Activated naive CD8-positive, alpha-beta T cell treated with anti-CD3 and anti-CD28 coated beads, Interleukin-2, amount 50 U/mL, for 24 hours (primary cell): ENCODE data around the gene LUZP1.
"Not testable (repeated sequence)": the region's sequence is repeated elsewhere in the genome, so short reads cannot be mapped to it uniquely, and the experiment has no call there.

Experiments
- ATAC-seq: fragments of 150-1000 bp; cut with Tn5 transposase; one replicate; pipeline ENCODE4 v1.10.0; 2021
- DNase-seq: peaks from one replicate; pipeline ENCODE4 v3.0.0; 2021
- H3K27ac Mint-ChIP-seq: one replicate; pipeline ENCODE4 v1.8.0; 2021; ENCODE audit warnings: mild to moderate bottlenecking, mixed read lengths
- H3K27me3 Mint-ChIP-seq: one replicate; pipeline ENCODE4 v1.8.0; 2021; ENCODE audit warnings: mixed read lengths
- H3K36me3 Mint-ChIP-seq: one replicate; pipeline ENCODE4 v1.8.0; 2021; ENCODE audit warnings: low read depth, mixed read lengths
- H3K4me1 Mint-ChIP-seq: one replicate; pipeline ENCODE4 v1.8.0; 2021; ENCODE audit warnings: mixed read lengths
- H3K4me3 Mint-ChIP-seq: one replicate; pipeline ENCODE4 v1.8.0; 2021; ENCODE audit warnings: mild to moderate bottlenecking, moderate library complexity, mixed read lengths
- H3K9me3 Mint-ChIP-seq: one replicate; pipeline ENCODE4 v1.8.0; 2021; ENCODE audit warnings: mixed read lengths

Gene LUZP1

GRCh38 chr1:23198373-23198772, 29.7 kb upstream of the LUZP1 start:
- DNase-seq (no peak), ATAC-seq (no peak)
- peaks cover 7% of the 10 kb centered on the region for H3K27me3 Mint-ChIP-seq
- H3K36me3 Mint-ChIP-seq, result no peaks in the 10 kb centered on the region
- H3K27ac Mint-ChIP-seq, result no peak overlapping the region
- H3K9me3 Mint-ChIP-seq, result no peaks in the 10 kb centered on the region
- no peaks in the 10 kb centered on the region for H3K4me1 Mint-ChIP-seq
- H3K4me3 Mint-ChIP-seq, result no peak overlapping the region

GRCh38 chr1:23196627-23197328, 28.1 kb upstream of the LUZP1 start:
- Mint-ChIP-seq H3K4me1 (no peaks in the 10 kb centered on the region), H3K4me3 (no peak overlapping the region), H3K36me3 (no peaks in the 10 kb centered on the region), H3K27ac (no peak overlapping the region), H3K27me3 (peaks cover 7% of the 10 kb centered on the region), H3K9me3 (no peaks in the 10 kb centered on the region)
- DNase-seq, result no peak
- no peak for ATAC-seq

GRCh38 chr1:23194119-23194984, 25.7 kb upstream of the LUZP1 start:
- Mint-ChIP-seq H3K4me1 (no peaks in the 10 kb centered on the region), H3K9me3 (no peaks in the 10 kb centered on the region), H3K27me3 (peaks cover 3% of the 10 kb centered on the region), H3K36me3 (no peaks in the 10 kb centered on the region), H3K27ac (no peak overlapping the region), H3K4me3 (no peak overlapping the region)
- no peak for ATAC-seq
- no peak for DNase-seq

DNA sequence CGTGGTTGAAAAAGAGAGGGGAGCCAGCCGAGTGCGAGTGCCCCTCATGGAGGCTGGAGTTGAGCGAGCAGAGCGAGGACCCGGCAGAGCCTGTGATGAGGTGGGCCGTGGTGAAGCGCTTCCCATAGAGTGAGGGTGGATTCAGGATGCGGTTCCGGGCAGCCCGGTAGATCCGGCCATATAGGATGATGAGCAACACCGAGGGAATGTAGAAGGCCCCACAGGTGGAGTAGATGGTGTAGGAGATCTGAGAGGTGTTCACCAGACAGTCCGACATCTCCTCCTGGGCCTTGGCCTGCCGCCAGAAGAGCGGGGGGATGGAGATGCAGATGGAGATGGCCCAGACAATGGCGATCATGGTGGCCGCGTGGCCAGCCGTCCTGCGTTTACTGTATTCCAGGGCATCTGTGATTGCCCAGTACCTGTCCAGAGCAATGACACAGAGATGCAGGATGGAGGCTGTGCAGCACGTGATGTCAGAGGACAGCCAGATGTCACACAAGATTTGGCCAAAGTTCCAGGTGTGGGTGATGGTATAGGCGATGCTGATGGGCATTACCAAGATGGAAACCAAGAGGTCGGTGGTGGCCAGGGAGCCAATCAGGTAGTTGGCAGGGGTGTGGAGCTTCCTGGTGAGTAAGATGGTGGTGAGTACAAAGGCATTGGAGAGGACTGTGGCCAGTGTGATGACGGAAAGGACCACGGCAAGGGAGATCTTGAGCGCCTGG, 24.9 kb upstream of the LUZP1 start:
- no peaks in the 10 kb centered on the region for H3K4me1 Mint-ChIP-seq
- no peaks in the 10 kb centered on the region for H3K36me3 Mint-ChIP-seq
- H3K9me3 Mint-ChIP-seq, result no peaks in the 10 kb centered on the region
- H3K4me3 Mint-ChIP-seq, result no peak overlapping the region
- H3K27ac Mint-ChIP-seq, result no peak overlapping the region
- peaks cover 3% of the 10 kb centered on the region for H3K27me3 Mint-ChIP-seq
- DNase-seq, result no peak
- ATAC-seq, result no peak

DNA sequence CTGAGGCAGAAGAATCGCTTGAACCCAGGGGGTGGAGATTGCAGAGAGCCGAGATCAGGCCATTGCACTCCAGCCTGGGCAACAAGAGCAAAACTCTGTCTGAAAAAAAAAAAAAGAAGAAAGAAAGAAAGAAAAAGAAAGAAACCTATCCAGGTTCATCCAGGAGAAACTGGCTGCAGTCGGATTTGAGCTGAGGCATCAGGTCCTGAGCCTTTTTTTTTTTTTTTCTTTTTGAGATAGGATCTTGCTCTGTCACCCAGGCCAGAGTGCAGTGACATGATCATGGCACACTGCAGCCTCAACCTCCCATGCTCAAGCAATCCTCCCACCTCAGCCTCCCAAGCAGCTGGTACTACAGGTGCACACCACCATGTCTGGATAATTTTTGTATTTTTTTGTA, 22.5 kb upstream of the LUZP1 start:
- no peaks in the 10 kb centered on the region for H3K4me1 Mint-ChIP-seq
- H3K27ac Mint-ChIP-seq, result no peak overlapping the region
- no peaks in the 10 kb centered on the region for H3K9me3 Mint-ChIP-seq
- no peak overlapping the region for H3K4me3 Mint-ChIP-seq
- no peaks in the 10 kb centered on the region for H3K36me3 Mint-ChIP-seq
- ATAC-seq (no peak), DNase-seq (no peak)
- peaks cover 3% of the 10 kb centered on the region for H3K27me3 Mint-ChIP-seq

DNA sequence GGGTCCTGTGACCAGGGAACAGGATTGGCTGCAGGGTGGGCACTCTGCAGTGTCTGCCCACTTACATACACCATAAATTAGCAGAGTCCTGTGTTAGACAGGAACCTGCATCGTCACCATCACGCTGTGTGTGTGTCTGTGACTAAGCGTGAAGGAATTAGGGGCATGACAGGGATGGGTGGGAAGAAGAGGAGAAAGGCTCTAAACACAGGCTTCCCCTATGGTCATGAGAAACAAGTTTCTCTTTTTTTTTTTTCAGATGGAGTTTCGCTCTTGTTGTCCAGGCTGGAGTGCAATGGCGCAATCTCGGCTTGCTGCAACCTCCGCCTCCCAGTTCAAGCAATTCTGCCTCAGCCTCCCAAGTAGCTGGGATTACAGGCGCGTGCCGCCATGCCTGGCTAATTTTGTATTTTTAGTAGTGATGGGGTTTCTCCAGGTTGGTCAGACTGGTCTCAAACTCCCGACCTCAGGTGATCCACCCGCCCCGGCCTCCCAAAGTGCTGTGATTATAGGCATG, 20.3 kb upstream of the LUZP1 start:
- not testable (repeated sequence) for ATAC-seq, H3K4me1 Mint-ChIP-seq, H3K9me3 Mint-ChIP-seq, H3K36me3 Mint-ChIP-seq, DNase-seq, H3K27ac Mint-ChIP-seq, H3K27me3 Mint-ChIP-seq, H3K4me3 Mint-ChIP-seq

- DNase-seq (no peak), ATAC-seq (no peak)
- Mint-ChIP-seq H3K27ac (no peak overlapping the region), H3K4me1 (peaks cover 3% of the 10 kb centered on the region), H3K36me3 (no peaks in the 10 kb centered on the region), H3K27me3 (peaks cover 2% of the 10 kb centered on the region), H3K4me3 (no peak overlapping the region), H3K9me3 (no peaks in the 10 kb centered on the region)
Measured at GRCh38 chr1:23188434-23188884, 19.8 kb upstream of the LUZP1 start.

DNA sequence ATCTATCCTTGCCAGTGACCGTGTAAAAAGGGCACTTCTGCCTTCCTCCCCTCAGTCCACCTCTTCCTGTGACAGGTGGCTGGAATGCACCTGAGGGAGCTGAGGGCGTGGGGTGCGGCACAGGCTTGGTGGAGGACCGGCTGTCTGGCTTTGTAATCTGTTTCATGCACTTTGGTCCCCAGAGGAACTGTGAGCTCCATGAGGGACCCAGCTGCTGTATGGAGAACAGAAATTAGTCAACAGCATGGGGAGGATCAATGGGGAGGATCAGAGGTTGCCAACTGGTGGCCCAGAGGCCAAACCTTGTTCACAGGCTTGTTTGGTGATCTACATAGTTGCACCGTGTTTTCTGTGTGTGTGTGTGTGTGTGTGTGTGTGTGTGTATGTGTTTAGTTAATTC, 19.0 kb upstream of the LUZP1 start:
- Mint-ChIP-seq H3K4me3 (no peak overlapping the region), H3K4me1 (peaks cover 3% of the 10 kb centered on the region), H3K9me3 (no peaks in the 10 kb centered on the region), H3K27ac (no peak overlapping the region), H3K27me3 (peaks cover 4% of the 10 kb centered on the region), H3K36me3 (no peaks in the 10 kb centered on the region)
- DNase-seq, result no peak
- no peak for ATAC-seq

DNA sequence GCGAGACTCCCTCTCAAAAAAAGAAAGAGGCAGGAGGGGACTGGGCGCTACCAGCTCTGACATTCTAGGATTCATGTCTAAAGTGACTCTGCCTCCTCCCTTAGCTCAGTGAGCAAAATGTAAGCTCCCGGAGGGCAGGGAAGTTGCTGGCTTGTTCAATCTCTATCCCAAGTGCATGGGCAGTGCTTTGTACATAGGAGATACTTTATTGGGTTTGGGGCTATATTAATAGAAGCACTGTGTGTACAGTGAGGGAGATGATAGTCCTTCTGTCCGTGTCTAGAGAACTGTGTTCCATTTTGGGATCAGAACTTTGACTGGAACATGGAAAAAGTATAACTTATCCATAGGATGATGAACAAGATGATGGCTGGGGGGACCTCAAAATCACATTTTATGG, 16.7 kb upstream of the LUZP1 start:
- H3K4me3 Mint-ChIP-seq, result no peak overlapping the region

DNA sequence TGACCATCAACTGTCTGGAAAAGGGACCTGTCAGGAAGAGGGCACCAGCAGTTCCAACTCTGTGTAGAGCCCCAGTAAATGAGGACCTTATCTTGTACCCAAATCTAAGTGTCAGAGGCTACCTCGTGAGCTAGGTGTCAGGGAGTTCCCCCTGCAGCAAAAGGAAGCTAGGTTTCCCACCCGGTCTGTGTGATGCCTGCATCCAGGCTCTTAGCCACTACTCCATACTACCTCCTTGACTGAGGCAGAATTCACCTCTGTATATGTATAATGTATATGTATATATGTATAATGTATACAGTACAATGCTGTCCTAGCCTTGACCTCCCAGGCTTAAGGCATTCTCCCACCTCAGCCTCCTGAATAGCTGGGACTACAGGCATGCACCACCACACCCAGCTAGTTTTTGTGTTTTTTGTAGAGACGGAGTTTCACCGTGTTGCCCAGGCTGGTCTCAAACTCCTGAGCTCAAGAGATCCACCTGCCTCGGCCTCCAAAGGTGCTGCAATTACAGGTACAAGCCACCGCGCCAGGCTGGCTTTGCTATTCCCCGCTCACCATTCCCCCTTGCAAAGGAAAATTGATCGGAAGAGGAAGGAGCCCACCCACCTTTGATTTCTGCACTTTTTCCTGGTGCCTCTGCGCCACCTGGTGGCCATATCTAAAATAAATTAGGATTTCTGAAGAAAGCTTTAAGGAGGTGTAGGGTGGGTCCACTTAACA, 15.7 kb upstream of the LUZP1 start:
- Mint-ChIP-seq H3K4me1 (peaks cover 3% of the 10 kb centered on the region), H3K9me3 (no peaks in the 10 kb centered on the region), H3K4me3 (peak overlapping the region; percentile 43), H3K27ac (no peak overlapping the region), H3K36me3 (no peaks in the 10 kb centered on the region), H3K27me3 (peaks cover 9% of the 10 kb centered on the region)
- ATAC-seq (no peak), DNase-seq (peak; percentile 35)

More for the DNA sequence above, 16.7 kb upstream of the LUZP1 start:
- Mint-ChIP-seq H3K9me3 (no peaks in the 10 kb centered on the region), H3K36me3 (no peaks in the 10 kb centered on the region), H3K27me3 (peaks cover 9% of the 10 kb centered on the region), H3K27ac (no peak overlapping the region), H3K4me1 (peaks cover 3% of the 10 kb centered on the region)
- ATAC-seq (no peak), DNase-seq (no peak)

- Mint-ChIP-seq H3K9me3 (no peaks in the 10 kb centered on the region), H3K36me3 (no peaks in the 10 kb centered on the region), H3K4me1 (peaks cover 18% of the 10 kb centered on the region), H3K27ac (no peak overlapping the region), H3K27me3 (peaks cover 32% of the 10 kb centered on the region), H3K4me3 (no peak overlapping the region)
- ATAC-seq (no peak), DNase-seq (no peak)
Measured at GRCh38 chr1:23179862-23180261, 11.2 kb upstream of the LUZP1 start.

DNA sequence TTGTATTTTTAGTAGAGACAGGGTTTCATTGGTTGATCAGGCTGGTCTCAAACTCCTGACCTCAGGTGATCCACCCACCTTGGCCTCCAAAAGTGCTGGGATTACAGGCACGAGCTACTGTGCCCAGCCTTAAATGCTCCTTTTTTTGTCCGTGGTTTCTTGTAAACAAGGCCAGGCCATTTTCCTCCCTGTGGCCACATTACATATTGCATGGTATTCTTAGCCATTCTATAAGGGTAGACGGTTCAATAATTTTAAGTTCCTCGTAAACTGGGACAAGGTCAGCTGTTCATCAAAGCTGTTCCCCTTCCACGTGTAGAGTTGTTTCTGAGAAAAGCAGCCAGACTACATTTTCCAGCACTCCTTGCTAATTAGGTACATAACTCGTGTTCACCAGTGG, 10.3 kb upstream of the LUZP1 start:
- H3K27ac Mint-ChIP-seq, result no peak overlapping the region
- no peak for DNase-seq
- H3K27me3 Mint-ChIP-seq, result peaks cover 32% of the 10 kb centered on the region
- no peak overlapping the region for H3K4me3 Mint-ChIP-seq
- no peaks in the 10 kb centered on the region for H3K36me3 Mint-ChIP-seq
- H3K9me3 Mint-ChIP-seq, result peaks cover 4% of the 10 kb centered on the region
- ATAC-seq, result no peak
- H3K4me1 Mint-ChIP-seq, result peaks cover 24% of the 10 kb centered on the region

- H3K4me3 Mint-ChIP-seq, result peak overlapping the region; percentile 52
- no peak for DNase-seq
- H3K9me3 Mint-ChIP-seq, result peaks cover 4% of the 10 kb centered on the region
- H3K27me3 Mint-ChIP-seq, result peaks cover 32% of the 10 kb centered on the region
- no peak for ATAC-seq
- peaks cover 24% of the 10 kb centered on the region for H3K4me1 Mint-ChIP-seq
- no peaks in the 10 kb centered on the region for H3K36me3 Mint-ChIP-seq
- H3K27ac Mint-ChIP-seq, result no peak overlapping the region
Measured at GRCh38 chr1:23178414-23178813, 9.8 kb upstream of the LUZP1 start.
